Glutamatergic neuron (in vitro differentiated cells): ENCODE results near the gene ATP5PO. TPM values are rescaled to one million over a fixed set of nuclear protein-coding genes. Genes with fewer than 3 reads are reported as not detected.

Experiments used
- DNase-seq: peaks from one replicate; pipeline ENCODE4 v3.0.0; 2022
- H3K27ac Mint-ChIP-seq: one replicate; pipeline ENCODE4 v1.8.0; 2020; ENCODE audit warnings: mild to moderate bottlenecking, mixed read lengths, inconsistent platforms; ENCODE audit not compliant: unreplicated experiment
- H3K27me3 Mint-ChIP-seq: one replicate; pipeline ENCODE4 v1.8.0; 2020; ENCODE audit warnings: mild to moderate bottlenecking, moderate library complexity, mixed read lengths, inconsistent platforms; ENCODE audit not compliant: unreplicated experiment
- H3K36me3 Mint-ChIP-seq: one replicate; pipeline ENCODE4 v1.8.0; 2020; ENCODE audit warnings: mild to moderate bottlenecking, mixed read lengths, inconsistent platforms; ENCODE audit not compliant: unreplicated experiment
- H3K4me1 Mint-ChIP-seq: one replicate; pipeline ENCODE4 v1.8.0; 2020; ENCODE audit warnings: mild to moderate bottlenecking, low read depth, mixed read lengths, inconsistent platforms; ENCODE audit not compliant: unreplicated experiment
- H3K4me3 Mint-ChIP-seq: one replicate; pipeline ENCODE4 v1.8.0; 2020; ENCODE audit warnings: mild to moderate bottlenecking, mixed read lengths, inconsistent platforms; ENCODE audit not compliant: unreplicated experiment
- H3K9me3 Mint-ChIP-seq: one replicate; pipeline ENCODE4 v1.8.0; 2020; ENCODE audit warnings: mild to moderate bottlenecking, moderate library complexity, mixed read lengths, inconsistent platforms; ENCODE audit not compliant: unreplicated experiment
- CTCF ChIP-seq: fragments of 200-600 bp; sonication (generic); IDR thresholded peaks from one replicate; pipeline ENCODE4 v1.5.0; 2021; ENCODE audit not compliant: partially characterized antibody, unreplicated experiment
- total RNA-seq: library from RNA; stranded (reverse); fragmentation: NEBNext Ultra II Directional; extraction: Animal tissue kit (Norgen Biotek cat#: 25700); gene quantifications from one replicate; pipeline ENCODE4 v1.2.1, GENCODE V29; 2021; ENCODE audit not compliant: unreplicated experiment

Gene ATP5PO
- total RNA-seq, 1 donor from 2014 or later, result 236 TPM

GRCh38 chr21:33945652-33946270 is 30.2 kb upstream of the ATP5PO start:
- no peaks in the 10 kb centered on the region for H3K27me3 Mint-ChIP-seq
- H3K4me1 Mint-ChIP-seq, result peaks cover 17% of the 10 kb centered on the region
- H3K9me3 Mint-ChIP-seq, result no peaks in the 10 kb centered on the region
- DNase-seq, result no peak
- H3K27ac Mint-ChIP-seq, result no peak overlapping the region
- no peak for TF ChIP-seq CTCF
- H3K36me3 Mint-ChIP-seq, result peaks cover 10% of the 10 kb centered on the region
- H3K4me3 Mint-ChIP-seq, result no peak overlapping the region

GRCh38 chr21:33944185-33944763 is 28.7 kb upstream of the ATP5PO start:
- no peaks in the 10 kb centered on the region for H3K27me3 Mint-ChIP-seq
- peaks cover 17% of the 10 kb centered on the region for H3K4me1 Mint-ChIP-seq
- no peak for DNase-seq
- no peak overlapping the region for H3K4me3 Mint-ChIP-seq
- no peak overlapping the region for H3K27ac Mint-ChIP-seq
- no peaks in the 10 kb centered on the region for H3K9me3 Mint-ChIP-seq
- peaks cover 10% of the 10 kb centered on the region for H3K36me3 Mint-ChIP-seq
- TF ChIP-seq CTCF, result no peak

GRCh38 chr21:33943293-33943692 is 27.7 kb upstream of the ATP5PO start:
- TF ChIP-seq CTCF, result no peak
- no peak overlapping the region for H3K27ac Mint-ChIP-seq
- no peak overlapping the region for H3K4me3 Mint-ChIP-seq
- peaks cover 9% of the 10 kb centered on the region for H3K4me1 Mint-ChIP-seq
- H3K27me3 Mint-ChIP-seq, result peaks cover 2% of the 10 kb centered on the region
- no peaks in the 10 kb centered on the region for H3K9me3 Mint-ChIP-seq
- peaks cover 10% of the 10 kb centered on the region for H3K36me3 Mint-ChIP-seq
- DNase-seq, result no peak

GRCh38 chr21:33942426-33942825 is 26.8 kb upstream of the ATP5PO start:
- H3K36me3 Mint-ChIP-seq, result peaks cover 10% of the 10 kb centered on the region
- H3K27ac Mint-ChIP-seq, result no peak overlapping the region
- no peak overlapping the region for H3K4me3 Mint-ChIP-seq
- no peak for DNase-seq
- TF ChIP-seq CTCF, result no peak
- H3K9me3 Mint-ChIP-seq, result no peaks in the 10 kb centered on the region
- peaks cover 2% of the 10 kb centered on the region for H3K4me1 Mint-ChIP-seq
- H3K27me3 Mint-ChIP-seq, result peaks cover 2% of the 10 kb centered on the region

GRCh38 chr21:33940881-33941245 is 25.3 kb upstream of the ATP5PO start:
- Mint-ChIP-seq H3K4me1 (no peaks in the 10 kb centered on the region), H3K27me3 (peaks cover 2% of the 10 kb centered on the region), H3K27ac (peak overlapping the region; percentile 3), H3K36me3 (peaks cover 10% of the 10 kb centered on the region), H3K9me3 (no peaks in the 10 kb centered on the region), H3K4me3 (no peak overlapping the region)
- no peak for TF ChIP-seq CTCF
- no peak for DNase-seq
